Fibroblast of skin of back (primary cell): Measurements from ENCODE around the gene DIP2C.
A peak's percentile ranks its signal among the peaks of the same experiment; 100 is the strongest.
"Not testable (repeated sequence)": the region's sequence is repeated elsewhere in the genome, so short reads cannot be mapped to it uniquely, and the experiment has no call there.

Source experiments
- DNase-seq: peaks from one replicate; pipeline ENCODE4 v3.0.0-alpha.2; 2013

DIP2C gene

DNA sequence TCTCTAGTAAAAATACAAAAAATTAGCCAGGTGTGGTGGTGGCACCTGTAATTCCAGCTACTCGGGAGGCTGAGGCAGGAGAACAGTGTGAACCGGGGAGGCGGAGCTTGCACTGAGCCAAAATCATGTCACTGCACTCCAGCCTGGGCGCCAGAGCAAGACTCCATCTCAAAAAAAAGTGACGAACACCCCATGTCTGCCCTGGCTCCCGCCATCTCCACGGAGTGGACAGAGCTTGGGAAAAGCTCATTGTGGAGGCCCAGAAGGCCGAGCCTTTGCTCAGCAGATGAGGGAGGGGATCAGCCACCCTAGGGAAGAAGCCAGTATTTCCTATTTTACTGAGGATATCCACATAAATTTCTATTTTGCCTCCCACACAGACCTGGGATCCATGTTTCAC lies 136.8 kb downstream of the DIP2C start:
- DNase-seq, result no peak

DNA sequence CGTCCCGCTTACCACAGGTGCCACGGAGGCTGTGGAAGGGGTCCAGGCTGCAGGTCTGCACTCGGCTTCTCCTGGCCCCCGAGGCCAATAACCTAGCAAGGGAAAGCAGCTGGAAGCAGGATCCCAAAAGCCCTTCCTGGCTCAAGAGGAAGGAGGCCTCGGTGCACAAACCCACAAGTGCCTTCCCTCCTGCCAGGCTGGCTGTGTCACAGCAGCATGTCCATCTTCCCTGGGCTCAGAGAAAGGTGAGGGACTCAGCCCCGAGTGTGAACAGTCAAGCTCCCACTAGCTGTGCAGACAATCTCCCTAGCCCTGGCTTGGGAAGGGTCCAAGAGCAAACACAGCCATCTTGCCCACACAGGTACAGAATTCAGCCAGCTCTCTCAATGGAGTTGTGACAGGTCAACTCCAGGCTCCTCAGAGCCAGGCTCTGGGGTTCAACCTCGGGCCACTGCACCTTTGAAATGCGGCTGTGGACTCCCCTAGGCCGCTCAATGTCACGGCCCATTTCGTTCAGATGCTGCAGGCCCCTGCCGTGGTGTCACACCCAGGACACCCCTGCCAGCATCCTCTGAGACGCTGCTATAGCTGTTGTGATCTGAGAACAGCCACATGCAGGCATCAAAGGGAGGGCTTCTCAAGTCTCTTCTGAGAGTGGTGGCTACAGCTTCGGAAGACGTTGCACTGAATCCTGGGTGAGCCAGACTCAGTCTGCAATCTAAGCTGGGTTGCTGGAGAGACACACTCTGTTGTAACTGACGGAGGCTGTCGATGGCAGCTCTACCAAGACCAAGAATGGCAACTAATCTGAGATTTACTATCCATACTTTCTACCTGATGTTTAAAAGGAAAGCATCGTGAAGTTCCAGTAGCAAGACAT lies 137.9 kb downstream of the DIP2C start:
- no peak for DNase-seq

DNA sequence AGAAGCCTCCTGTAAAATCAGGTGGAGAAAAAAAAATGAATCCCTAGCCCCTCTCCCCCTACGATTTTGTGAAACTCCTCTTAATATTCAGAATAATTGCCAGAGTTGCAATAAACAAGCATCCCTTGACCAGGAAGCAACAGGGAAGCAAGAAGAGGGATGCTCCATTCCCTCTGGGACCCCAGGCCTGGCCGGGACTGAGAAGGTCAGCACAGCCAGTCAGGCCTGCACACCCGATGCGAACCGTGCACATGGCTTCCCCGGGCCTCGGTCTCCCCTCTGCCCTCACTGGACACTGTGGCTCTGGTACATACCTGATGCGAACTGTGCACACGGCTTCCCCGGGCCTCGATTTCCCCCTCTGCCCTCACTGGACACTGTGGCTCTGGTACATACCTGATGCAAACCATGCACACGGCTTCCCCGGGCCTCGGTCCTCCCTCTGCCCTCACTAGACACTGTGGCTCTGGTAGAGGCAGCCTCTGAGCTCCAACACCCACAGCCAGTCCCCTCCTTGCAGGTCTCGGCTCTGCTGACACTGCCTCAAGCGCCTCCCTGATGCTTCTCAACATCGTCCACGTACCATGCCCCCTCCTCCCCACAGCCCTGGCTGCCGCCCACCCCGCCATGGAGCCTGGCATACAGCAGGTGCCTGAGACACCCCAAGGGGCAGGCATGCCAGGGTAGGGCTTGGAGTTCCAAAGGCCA lies 138.6 kb downstream of the DIP2C start:
- no peak for DNase-seq

DNA sequence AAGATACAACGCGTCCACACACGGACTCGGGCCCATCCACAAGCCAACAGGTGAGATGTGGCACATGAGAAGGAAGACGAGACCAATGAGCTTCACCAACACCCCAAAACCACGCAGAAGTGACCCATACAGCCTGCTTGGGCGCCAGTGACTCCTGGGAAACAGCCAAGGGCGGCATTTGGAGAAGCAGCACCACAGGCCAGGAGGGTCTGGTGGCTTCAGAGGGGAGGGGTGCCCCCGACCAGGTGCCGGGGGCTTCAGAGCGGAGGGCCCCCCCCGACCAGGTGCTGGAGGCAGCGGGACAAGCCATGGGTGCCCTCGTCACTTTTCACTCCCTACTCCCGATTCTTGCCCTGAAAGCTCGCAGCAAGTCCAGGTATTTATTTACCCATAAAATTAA lies 140.1 kb downstream of the DIP2C start:
- DNase-seq, result no peak

DNA sequence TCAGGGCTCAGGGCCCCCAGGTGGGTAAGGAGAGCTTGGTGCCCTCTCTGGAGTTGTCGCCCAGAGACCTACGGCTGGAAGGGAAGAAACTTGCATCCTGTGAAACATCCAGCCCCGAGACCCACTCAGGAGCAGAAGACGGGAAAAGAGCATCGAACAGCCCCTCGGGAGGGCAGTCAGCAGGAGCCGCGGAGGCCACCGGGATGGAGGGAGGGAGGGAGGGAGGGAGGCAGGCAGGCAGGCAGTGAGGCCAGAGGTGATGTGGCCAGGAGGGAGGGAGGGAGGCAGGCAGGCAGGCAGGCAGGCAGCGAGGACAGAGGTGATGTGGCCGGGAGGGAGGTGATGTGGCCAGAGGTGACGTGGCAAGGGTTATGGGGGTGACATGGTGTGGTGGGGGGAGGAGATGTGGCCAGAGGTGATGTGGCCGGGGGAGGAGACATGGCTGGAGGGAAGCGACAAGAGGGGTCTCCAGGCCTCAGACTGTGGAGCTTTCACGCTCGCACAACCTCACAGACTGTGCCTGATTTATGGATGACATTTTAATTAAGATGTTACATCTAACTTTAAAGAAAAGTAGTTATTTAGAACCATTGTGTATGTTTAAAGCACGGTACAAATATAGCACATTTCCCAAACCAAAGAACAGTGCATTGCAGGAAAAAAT lies 141.1 kb downstream of the DIP2C start:
- no peak for DNase-seq

DNA sequence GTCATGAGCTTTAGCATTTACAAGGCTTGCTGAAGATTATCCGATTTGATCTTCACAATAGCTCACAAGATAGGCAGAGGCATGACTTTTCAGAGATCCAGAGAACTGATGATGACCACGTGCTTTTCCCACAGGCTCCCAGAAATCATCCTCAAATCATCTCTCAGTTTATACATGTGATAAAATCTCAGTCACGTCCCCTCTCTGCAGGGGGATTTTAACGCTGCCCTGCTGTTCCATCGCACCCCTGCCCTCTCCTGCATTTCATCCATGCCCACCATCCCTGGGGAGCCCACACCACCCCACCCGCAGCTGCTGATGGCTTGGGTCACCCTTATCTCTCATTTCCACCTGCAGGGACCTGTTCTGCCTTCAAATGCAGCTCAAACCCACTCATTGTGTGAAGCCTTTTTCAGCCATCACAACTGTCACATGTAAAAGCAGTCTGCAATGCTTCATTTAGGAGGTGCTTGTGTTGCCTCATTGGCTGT lies 141.8 kb downstream of the DIP2C start:
- no peak for DNase-seq

DNA sequence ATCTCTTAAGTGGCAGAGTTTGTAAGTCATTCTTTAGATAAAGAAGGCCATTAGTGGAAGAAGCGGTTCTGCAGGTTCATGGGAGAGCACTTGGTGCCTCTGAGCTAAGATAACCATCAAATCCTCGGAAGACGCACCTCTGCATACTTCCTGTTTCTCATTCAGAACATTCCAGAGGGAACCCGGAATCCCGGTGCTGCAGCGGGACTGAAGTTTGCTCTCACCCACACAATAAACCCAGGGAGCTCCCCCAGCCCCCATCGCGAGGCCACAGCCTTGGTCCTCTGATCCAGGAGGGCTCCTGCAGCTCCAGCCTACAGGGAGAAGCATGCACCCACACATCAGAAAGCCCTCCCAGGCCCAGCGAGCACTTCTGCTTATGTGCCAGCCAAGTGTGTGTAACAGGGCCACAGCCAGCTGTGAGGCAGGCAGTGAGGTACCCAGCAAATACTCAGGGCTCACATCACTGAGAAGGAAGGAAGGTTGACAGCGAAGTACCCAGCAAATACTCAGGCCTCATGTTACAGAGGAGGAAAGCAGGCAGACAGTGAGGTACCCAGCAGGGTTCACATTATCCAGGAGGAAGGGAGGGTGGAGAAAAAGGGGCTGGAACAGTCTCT lies 142.4 kb downstream of the DIP2C start:
- no peak for DNase-seq

DNA sequence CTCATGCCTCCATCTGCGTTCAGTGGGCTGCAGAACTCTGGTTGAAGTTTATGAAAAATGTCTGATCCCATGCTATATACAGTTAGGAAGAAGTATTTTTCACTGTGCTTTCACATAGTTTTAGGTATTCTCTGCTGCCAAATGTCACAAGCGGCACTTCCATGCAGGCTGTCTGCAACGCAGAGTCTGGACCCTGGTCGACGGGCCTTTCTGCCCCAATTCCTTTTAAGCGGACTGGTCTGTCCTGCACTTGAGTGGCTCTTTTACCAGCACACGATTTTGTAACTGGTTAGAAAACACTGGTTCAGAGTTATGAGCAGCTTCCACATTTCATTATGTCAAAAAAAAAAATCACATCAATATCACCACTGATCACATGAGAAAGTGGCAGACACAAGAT lies 143.0 kb downstream of the DIP2C start:
- no peak for DNase-seq

DNA sequence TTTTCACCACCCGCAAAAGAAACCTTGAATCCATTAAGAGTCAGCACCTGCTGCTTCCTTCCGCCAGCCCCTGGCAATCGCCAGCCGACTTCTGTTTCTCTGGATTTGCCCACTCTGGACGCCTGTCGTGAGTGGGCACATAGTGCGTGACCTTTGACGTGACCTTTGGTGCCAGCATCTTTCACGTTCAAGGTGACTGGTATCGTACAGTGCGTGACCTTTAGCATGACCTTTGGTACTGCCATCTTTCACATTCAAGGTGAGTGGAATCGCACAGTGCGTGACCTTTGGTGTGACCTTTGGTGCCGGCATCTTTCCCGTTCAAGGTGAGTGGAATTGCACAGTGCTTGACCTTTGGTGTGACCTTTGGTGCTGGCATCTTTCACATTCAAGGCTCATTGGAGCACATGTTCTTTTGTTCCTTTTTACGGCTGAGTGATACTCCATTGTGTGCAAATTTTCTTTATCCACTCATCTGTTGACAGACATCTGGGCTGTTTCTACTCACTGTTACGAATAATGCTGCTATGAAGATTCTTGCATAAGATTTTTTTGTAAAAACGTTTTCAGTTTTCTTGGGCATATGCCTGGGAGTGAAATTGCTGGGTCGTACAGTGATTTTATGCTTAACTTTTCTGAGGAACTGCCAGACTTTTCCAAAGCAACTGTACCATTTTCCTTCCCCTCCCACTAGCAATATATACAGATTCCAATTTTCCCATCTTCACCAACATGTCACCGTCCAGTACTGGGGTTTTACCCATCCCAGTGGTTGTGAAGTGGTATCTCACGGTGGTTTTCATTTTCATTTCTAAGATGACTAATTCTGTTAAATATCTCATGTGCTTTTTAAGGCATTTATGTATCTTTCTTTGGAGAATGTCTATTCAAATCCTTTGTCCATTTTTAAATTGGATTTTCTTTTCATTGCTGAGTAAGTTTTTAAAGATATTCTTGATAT lies 145.3 kb downstream of the DIP2C start:
- DNase-seq, result no peak

DNA sequence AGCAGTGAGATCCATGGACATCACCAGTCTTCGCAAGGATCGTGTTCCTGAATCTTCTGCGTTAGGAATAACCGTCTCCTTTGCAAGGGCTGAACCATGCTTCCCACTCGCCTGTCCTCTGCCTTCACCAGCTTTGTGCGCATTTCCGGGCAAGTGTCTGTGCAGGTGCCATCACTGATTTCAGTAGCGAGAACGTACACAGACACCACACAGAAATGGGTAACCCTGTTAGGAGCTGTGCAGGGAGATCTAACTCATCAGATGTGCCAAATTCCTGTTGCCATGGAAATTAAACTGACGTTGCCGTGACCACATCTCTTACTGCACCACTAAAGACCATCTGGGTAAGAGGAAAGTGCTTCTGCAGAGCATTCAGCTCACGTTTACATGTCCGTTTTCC lies 146.3 kb downstream of the DIP2C start:
- DNase-seq, result no peak

DNA sequence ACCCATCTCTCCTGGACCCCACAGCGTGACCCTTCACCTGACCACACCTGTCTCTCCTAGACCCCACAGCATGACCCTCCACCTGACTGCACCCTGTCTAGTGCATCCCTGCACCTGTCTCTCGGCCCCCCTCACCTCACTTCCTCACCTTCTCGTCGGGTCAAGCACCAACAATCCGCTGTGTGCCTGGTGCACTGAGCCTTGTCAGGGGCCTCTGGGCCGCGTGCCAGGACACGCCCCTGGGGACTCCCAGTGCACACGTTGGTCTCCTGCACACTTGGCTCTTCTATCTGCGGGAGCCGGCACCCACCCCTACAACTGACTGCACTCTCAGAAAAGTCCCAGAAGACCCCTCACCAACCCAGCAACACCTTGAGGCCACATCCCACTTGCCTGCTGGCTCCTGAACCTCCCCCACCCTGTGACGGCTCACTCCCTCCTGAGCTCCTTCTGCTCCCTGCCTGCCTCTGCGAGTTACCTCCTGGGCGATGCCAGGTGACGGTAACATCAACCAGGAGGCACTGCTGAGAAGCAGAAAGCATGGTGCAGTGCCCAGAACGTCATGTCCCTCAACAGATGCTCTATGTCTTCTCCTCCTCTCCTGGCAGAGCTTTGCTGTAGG lies 147.6 kb downstream of the DIP2C start:
- DNase-seq, result no peak

DNA sequence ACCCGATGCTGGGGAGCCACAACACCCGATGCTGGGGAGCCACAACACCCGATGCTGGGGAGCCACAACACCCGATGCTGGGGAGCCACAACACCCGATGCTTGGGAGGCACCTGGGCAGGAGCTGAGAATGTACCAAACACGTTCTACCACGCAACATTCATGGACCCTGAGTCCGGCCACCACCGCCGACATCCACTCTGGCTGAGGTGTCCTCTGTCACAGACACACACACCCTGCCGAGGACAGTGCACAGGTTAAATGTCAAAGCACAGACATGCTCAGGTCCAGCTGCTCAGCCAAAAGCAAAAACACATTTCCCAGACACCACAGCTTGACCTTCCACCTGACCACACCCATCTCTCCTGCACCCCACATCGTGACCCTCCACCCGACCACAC lies 148.4 kb downstream of the DIP2C start:
- no peak for DNase-seq

DNA sequence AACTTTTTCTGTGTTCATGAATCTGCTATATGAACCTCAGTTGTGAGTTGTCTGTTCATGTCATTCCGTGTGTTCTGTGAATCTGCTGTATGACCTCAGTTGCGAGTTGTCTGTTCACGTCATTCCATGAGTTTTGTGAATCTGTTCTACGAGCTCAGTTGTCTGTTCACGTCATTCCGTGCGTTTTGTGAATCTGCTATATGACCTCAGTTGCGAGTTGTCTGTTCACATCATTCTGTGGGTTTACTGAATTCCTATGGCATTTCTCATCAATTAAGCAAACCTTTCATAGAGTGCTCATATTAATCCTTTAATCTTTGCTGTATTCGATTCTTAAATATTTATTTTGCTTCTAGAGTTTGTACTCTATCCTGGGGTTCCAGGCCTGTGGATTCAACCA lies 150.6 kb downstream of the DIP2C start:
- DNase-seq, result peak; percentile 65

DNA sequence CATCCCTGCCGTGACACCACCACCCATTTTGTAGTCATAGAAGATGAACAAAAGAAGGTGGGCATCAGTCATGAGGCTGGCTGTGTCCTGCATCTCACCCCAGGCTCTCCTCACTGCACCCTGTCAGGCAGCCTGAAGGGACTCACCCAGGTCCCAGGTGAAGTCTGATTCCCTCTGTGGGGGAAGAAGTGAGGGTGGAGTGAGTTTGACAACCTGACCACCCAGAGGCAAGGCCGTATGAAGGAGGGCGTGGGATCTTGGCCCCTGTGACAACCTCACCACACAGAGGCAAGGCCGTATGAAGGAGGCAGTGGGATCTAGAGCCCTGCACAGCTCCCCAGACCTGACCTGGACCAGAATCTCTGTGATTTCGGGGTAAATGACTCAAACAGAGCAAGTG lies 152.5 kb downstream of the DIP2C start:
- DNase-seq, result no peak

DNA sequence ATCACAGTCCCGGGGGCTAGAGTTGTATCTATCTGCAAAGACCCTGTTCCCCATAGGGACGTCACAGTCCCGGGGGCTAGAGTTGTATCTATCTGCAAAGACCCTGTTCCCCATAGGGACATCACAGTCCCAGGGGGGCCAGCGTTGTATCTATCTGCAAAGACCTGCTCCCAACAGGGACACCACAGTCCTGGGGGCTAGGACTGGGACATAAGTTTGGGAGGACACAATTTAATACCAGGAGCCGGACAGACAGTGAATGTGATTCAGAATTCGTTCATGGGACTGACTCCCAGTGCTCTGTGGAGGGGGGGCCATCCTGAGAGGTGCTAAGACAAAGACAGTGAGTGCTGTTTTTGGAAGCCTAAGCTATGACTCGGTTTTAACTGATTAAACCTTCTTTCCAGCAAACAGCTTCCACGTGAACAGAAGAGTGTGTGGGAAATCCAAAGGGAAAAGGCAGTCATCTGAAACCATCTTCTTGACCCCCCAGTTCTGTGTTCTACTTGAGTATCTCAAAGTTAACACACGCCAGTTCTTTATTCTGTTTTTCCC lies 153.0 kb downstream of the DIP2C start:
- DNase-seq, result peak; percentile 64

DNA sequence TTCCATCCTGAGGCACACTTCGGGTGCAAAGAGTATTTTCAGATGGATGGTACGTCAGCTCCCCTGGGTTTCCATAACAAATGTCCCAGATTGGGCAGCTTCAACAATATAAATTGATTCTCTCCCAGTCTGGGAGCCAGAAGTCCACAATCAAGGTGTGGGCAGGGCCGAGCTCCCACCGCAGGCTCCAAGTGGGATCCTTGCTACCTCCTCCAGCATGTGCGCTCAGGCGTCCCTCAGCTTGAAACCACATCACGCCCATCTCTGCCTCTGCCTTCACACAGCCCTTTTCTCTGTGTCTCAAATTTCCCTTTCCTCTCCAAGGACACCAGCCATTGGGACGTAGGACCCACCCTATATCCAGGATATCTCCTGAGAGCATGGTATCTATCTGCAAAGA lies 153.5 kb downstream of the DIP2C start:
- no peak for DNase-seq

DNA sequence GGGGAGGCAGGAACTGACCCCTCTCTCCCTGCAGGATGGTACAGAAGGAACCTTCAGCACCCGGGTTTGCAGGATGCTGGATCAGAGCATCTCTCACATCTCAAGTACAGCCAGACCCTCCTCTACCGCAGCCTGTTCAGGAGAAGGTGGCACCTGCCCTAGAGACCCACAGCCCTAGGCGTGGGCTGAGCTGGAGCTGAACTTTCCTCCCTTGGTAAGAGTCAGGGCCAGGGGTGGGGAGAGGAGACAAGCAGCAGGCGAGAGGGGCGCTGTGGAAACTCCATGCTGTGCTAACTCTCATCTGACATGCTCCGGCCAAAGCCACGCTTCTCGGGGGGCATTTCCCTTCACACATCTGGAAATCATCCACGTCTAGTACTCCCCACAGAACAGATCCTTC lies 154.4 kb downstream of the DIP2C start:
- no peak for DNase-seq

DNA sequence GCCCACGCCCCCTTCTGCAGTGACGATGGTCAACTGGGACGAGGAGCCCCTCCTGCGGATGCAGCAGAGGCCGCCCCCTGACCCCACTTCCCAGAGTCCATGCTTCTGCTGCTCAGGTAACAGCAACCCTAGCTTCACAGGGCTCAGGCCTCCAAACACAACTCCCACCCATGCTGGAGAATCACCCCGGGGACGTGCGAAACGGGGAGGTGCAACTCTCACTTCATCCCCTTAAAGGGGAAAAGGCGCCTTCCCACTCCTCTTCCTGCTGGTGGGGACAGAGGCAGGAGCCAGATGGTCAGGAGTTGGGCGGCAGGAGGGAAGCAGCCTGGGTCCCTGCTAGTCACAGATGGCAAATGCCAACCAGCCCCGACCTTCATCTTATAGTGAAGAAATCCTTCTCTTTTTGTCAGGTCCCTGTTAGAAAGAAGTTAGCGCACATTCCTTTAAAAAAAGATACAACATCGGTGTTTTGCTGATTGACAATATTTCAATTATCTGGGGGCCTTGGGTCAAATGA lies 155.4 kb downstream of the DIP2C start:
- no peak for DNase-seq

DNA sequence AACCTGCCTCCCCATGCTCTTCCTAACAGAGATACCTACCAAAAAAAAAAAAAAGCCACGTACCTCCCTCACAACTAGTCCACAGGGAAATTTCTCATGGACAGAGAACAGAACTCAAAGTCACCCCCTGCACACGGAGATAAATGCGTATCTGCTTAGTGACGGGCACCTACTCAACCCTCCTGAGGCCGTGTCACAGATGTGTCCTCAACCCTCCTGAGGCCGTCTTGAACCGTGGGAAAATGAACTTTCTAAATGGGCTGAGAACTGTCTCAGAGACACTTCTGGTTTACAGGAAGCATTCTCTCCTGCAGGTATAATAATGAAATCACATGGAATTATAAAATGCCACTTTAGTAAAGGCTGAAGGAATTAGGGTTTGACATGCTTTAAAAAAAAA lies 155.9 kb downstream of the DIP2C start:
- DNase-seq, result no peak

DNA sequence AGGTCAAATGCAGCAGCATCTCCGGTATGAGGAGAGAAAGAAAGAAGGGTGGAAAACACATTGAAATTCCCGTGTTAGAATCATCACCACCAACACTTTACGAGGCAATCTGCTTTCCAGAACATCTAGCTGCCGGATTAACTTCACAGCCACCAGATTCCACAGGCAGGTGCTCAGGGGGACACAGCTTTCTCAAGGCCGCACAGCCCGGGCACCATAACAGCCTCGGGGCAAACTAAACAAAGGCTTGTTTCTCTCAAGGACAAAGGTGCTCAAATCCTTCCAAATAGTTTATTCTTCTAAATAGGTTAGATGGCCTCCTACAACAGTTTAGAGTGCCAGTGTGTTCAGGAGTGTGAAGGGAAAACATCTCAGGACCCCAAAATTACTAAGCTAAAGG lies 156.3 kb downstream of the DIP2C start:
- no peak for DNase-seq

DNA sequence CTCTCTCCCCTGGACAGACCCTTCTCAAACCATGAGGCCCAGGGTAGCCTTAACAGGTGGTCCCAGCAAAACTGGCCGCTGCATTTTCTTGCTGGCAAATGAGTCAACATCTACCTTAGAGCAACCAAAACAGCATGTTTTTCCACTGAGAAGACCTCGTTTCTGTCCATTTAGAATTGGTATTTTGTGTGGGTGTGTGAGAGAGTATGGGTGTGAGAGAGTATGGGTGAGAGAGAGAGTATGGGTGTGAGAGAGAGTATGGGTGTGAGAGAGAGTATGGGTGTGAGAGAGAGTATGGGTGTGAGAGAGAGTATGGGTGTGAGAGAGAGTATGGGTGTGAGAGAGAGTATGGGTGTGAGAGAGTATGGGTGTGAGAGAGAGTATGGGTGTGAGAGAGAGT lies 157.1 kb downstream of the DIP2C start:
- DNase-seq, result not testable (repeated sequence)
